ENCODE measurements around the gene MYOCD.

MYOCD gene

DNA sequence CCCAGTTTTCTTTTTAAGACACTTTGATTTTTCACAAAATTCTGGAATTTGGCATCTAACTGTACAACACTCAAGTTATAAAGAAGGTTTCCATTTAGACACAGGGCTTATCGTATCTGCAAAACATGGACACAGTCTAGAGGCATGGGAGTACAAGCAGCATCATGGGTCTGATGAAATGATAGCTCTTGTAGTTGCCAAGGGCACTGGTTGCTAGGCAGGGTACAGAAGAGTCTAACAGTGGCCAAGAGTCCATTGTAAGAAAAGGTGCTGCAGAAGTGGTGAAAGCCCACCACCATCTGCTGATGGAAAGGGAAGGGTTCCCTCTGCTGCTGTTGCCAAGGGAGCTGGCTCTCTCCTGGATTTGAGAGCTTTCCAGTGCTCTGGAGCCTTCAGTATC is 20.8 kb downstream of the MYOCD start:
- TF ChIP-seq FOXP2 (optimal IDR thresholded peaks at IDR 0.05; ENCODE audit: borderline replicate concordance, extremely low read depth, extremely low read length, insufficient read depth) (no peak), SIN3A (IDR thresholded peaks at IDR 0.05; ENCODE audit: borderline replicate concordance, insufficient read depth, low read length) (no peak), POLR2AphosphoS5 (IDR thresholded peaks at IDR 0.05; ENCODE audit: low read depth, low read length) (no peak), TAF1 (IDR thresholded peaks at IDR 0.05; ENCODE audit: borderline replicate concordance, insufficient read depth, low read length) (no peak)
- TF ChIP-seq, protein P1, sequence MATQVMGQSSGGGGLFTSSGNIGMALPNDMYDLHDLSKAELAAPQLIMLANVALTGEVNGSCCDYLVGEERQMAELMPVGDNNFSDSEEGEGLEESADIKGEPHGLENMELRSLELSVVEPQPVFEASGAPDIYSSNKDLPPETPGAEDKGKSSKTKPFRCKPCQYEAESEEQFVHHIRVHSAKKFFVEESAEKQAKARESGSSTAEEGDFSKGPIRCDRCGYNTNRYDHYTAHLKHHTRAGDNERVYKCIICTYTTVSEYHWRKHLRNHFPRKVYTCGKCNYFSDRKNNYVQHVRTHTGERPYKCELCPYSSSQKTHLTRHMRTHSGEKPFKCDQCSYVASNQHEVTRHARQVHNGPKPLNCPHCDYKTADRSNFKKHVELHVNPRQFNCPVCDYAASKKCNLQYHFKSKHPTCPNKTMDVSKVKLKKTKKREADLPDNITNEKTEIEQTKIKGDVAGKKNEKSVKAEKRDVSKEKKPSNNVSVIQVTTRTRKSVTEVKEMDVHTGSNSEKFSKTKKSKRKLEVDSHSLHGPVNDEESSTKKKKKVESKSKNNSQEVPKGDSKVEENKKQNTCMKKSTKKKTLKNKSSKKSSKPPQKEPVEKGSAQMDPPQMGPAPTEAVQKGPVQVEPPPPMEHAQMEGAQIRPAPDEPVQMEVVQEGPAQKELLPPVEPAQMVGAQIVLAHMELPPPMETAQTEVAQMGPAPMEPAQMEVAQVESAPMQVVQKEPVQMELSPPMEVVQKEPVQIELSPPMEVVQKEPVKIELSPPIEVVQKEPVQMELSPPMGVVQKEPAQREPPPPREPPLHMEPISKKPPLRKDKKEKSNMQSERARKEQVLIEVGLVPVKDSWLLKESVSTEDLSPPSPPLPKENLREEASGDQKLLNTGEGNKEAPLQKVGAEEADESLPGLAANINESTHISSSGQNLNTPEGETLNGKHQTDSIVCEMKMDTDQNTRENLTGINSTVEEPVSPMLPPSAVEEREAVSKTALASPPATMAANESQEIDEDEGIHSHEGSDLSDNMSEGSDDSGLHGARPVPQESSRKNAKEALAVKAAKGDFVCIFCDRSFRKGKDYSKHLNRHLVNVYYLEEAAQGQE (IDR thresholded peaks at IDR 0.05; ENCODE audit: insufficient read depth in 1 of 2, low read depth in 2 of 2, low read length in 2 of 2): no peak

DNA sequence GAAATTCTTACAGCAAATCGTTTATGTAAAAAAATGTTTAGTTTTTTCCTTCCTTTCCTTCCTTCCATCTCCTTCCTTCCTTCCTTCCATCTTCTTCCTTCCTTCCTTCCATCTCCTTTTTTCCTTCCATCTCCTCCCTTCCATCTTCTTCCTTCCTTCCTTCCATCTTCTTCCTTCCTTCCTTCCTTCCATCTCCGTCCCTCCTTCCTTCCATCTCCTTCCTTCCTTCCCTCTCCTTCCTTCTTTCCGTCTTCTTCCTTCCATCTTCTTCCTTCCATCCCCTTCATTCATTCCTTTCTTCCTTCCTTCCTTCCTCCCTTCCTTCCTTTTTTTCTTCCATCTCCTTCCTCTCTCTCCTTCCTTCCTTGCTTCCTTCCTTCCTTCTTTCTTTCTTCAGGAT is 22.7 kb downstream of the MYOCD start:
- TF ChIP-seq, protein P1 (IDR thresholded peaks at IDR 0.05; ENCODE audit: insufficient read depth in 1 of 2, low read depth in 2 of 2, low read length in 2 of 2): no peak
- TF ChIP-seq FOXP2 (optimal IDR thresholded peaks at IDR 0.05; ENCODE audit: borderline replicate concordance, extremely low read depth, extremely low read length, insufficient read depth) (no peak), TAF1 (IDR thresholded peaks at IDR 0.05; ENCODE audit: borderline replicate concordance, insufficient read depth, low read length) (no peak), SIN3A (IDR thresholded peaks at IDR 0.05; ENCODE audit: borderline replicate concordance, insufficient read depth, low read length) (no peak), POLR2AphosphoS5 (IDR thresholded peaks at IDR 0.05; ENCODE audit: low read depth, low read length) (no peak)

DNA sequence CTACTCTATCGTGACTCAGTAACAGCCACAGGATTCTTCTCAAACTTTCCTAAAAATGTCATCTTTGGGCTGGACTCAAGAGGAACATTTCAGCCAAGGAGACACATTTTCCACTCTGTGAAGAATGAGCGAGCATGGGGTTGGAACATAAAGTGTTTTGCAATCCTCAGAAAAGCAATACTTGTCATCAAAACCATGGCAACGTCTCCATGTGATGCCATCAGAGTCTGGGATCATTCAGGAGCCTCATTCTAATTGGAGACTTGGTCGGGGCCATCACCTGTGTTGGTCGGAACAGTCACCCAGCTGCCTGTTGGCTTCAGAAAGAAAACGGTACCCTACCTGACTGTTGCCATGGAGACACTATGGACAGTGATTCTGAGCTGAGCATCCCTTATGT is 25.5 kb downstream of the MYOCD start:
- TF ChIP-seq FOXP2 (optimal IDR thresholded peaks at IDR 0.05; ENCODE audit: borderline replicate concordance, extremely low read depth, extremely low read length, insufficient read depth) (no peak), POLR2AphosphoS5 (IDR thresholded peaks at IDR 0.05; ENCODE audit: low read depth, low read length) (no peak), TAF1 (IDR thresholded peaks at IDR 0.05; ENCODE audit: borderline replicate concordance, insufficient read depth, low read length) (no peak), SIN3A (IDR thresholded peaks at IDR 0.05; ENCODE audit: borderline replicate concordance, insufficient read depth, low read length) (no peak)
- TF ChIP-seq, protein P1 (IDR thresholded peaks at IDR 0.05; ENCODE audit: insufficient read depth in 1 of 2, low read depth in 2 of 2, low read length in 2 of 2): no peak

DNA sequence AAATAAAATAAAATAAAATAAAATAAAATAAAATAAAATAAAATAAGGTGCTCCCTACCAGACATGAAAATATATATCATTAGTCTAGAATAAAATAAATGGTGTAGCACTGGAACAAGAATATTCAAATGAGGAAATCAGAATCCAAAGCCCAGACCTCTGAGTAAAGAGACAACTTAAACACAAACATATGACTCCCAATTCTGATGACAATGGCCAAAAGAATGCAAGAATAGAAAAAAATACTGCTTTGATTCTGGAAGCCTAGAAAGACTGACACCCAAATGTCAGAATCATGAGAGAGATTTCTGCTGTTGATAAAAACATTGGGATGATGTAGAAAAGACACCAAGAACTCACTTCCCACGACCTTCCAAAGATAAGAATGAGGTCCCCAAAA is 27.9 kb downstream of the MYOCD start:
- TF ChIP-seq SIN3A (IDR thresholded peaks at IDR 0.05; ENCODE audit: borderline replicate concordance, insufficient read depth, low read length) (no peak), POLR2AphosphoS5 (IDR thresholded peaks at IDR 0.05; ENCODE audit: low read depth, low read length) (no peak), TAF1 (IDR thresholded peaks at IDR 0.05; ENCODE audit: borderline replicate concordance, insufficient read depth, low read length) (no peak), FOXP2 (optimal IDR thresholded peaks at IDR 0.05; ENCODE audit: borderline replicate concordance, extremely low read depth, extremely low read length, insufficient read depth) (no peak)
- TF ChIP-seq, protein P1 (IDR thresholded peaks at IDR 0.05; ENCODE audit: insufficient read depth in 1 of 2, low read depth in 2 of 2, low read length in 2 of 2): no peak

DNA sequence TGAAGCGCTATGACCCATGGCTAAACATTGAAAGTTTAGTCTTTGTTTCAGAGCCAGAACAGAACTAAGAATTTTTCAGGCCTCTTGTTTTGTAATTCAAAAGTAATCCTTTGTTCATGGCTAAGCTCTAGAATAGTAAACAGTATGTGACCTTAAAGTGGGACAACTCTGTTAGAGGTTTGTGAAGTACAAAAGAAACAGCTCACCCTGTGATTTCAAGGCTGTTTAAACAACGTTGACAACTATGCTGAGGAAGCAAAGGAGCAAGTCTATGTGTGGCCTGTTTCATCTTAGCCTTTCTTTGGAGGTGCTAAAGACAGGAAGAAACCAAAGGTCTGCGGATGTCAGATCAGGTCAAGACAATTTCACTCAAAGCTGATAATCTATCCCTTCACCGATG is 40.4 kb downstream of the MYOCD start:
- TF ChIP-seq POLR2AphosphoS5 (IDR thresholded peaks at IDR 0.05; ENCODE audit: low read depth, low read length) (no peak), SIN3A (IDR thresholded peaks at IDR 0.05; ENCODE audit: borderline replicate concordance, insufficient read depth, low read length) (no peak), FOXP2 (optimal IDR thresholded peaks at IDR 0.05; ENCODE audit: borderline replicate concordance, extremely low read depth, extremely low read length, insufficient read depth) (no peak), TAF1 (IDR thresholded peaks at IDR 0.05; ENCODE audit: borderline replicate concordance, insufficient read depth, low read length) (no peak)
- TF ChIP-seq, protein P1 (IDR thresholded peaks at IDR 0.05; ENCODE audit: insufficient read depth in 1 of 2, low read depth in 2 of 2, low read length in 2 of 2): no peak

All from PFSK-1 (cell line).